GM21360 (cell line): ENCODE measurements around the gene ACSL3.

Experiments
- ATAC-seq: cut with Tn5 transposase; IDR thresholded peaks from one replicate; pipeline ENCODE4 v1.9.1; 2021; ENCODE audit warnings: mild to moderate bottlenecking, moderate library complexity; ENCODE audit not compliant: unreplicated experiment

ACSL3 gene

DNA sequence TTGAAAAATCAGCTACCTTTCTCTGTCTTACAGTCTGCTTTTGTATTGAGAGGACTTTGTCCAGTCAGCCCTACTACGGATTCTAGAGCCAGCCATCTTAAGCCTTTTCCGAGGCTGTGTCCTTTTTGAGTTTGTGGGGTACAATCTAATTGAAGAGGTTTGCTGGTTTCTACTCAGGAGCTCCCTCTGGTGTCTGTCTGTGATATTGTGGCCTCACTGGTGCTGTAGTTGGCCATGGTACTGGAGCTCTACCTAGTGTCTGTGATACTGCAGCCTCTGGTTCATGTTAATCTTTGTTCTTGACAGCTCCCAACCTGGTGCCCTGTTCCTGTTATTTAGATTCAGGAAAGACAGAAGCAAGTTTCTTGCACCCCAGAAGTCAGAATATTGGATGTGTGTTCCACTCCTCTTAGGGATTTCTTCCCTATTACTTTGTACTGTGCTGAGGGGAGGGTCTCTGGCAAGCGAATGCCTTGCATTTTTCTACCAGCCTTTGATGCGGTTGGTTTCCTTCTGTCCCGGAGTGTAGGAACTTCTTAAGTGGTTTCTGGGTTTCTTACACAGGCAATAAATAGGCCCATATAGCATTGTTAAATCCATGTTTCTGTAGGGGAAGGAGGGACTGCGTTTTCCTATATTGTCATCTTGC is 78.5 kb downstream of the ACSL3 start:
- peak; percentile 83 for ATAC-seq

DNA sequence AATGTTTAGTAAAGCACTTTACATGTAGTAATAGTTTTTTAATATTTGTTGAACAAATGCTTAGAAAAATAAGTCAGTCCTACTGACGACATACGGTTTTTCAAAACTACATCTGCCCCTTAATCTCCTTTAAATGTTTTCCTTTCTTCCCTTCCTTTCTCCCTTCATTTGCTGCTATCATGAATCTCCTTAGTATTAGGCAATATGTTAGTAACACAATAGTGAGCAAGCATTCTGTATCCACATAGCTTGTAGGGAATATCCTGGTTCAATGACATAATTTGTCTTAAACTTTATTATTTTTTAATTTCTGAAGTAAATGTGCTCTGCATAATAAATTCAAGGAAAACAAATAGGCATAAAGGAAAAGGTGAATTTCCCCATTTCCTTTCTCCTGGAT is 79.1 kb downstream of the ACSL3 start:
- no peak for ATAC-seq

DNA sequence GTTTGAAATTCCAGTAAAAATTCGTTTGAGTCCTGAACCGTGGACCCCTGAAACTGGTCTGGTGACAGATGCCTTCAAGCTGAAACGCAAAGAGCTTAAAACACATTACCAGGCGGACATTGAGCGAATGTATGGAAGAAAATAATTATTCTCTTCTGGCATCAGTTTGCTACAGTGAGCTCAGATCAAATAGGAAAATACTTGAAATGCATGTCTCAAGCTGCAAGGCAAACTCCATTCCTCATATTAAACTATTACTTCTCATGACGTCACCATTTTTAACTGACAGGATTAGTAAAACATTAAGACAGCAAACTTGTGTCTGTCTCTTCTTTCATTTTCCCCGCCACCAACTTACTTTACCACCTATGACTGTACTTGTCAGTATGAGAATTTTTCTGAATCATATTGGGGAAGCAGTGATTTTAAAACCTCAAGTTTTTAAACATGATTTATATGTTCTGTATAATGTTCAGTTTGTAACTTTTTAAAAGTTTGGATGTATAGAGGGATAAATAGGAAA is 80.7 kb downstream of the ACSL3 start:
- ATAC-seq, result no peak

DNA sequence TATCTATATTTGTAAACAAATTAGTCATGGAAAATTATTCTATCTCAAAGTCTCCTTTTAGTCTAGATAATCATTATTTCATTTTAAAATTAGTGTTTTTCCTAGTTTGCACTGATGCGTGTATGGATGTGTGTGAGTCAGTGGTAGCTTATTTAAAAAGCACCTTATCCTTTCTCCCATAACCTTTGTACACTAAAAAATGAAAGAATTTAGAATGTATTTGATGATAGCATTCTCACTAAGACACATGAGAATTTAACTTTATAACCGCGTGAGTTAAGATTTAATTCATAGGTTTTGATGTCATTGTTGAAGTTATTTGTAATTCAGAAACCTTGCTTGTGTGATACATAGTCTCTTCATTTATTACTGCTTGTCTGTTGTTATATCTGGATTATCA is 81.7 kb downstream of the ACSL3 start:
- no peak for ATAC-seq

DNA sequence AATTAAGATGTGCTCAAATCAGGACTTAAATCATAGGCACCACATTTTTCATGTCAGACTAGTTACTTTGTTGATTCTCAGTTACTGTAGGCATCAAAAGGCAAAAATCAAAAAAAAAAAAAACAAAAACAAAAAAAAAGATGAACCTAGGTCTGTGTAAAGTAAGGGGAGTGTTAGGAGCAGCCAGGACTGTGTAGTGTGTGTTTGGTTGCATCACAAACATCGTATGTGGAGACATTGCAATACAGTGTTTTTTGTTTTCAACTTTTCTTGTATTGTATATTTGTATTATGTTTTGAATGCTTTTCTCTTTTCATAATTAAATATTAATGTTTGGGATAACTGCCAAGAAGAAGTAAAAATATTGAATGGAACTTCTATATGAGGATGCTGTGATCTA is 82.1 kb downstream of the ACSL3 start:
- no peak for ATAC-seq

DNA sequence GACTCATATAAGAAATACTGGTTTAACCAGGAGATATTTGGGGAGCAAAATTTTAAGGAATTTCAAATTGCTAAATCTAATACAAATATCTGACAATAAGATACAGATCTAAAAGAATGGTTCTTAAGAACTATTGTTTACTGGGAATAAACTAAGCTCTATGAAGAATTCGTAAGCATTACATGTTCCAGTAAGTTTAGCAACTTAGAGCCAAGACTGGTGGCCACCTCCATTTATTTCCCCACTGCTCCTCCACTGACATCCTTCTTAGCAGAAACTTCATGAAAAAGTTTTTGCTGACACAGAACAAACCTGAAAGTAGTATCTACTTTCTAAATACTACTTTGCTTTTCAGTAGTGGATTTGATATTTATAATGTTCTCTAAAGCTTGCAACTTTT is 83.0 kb downstream of the ACSL3 start:
- peak; percentile 79 for ATAC-seq

DNA sequence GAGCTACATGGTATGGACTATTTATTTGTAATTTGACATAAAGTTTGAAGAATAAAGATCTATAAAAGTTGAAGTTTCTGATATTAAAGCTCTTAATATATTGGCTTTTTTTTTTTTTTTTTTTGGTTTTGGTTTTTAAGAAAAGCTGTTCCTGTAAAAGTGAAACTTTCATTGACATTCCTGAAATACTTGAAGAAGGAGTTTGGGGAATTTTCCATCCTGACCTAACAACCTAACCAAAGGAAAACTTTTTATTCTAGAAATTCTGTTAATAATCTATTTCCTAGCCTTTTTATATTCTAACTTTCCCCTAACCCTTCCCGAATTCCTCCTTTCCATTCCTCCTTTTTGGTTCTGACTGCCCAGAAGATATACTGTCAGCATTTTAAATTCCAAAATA is 83.7 kb downstream of the ACSL3 start:
- ATAC-seq, result no peak

DNA sequence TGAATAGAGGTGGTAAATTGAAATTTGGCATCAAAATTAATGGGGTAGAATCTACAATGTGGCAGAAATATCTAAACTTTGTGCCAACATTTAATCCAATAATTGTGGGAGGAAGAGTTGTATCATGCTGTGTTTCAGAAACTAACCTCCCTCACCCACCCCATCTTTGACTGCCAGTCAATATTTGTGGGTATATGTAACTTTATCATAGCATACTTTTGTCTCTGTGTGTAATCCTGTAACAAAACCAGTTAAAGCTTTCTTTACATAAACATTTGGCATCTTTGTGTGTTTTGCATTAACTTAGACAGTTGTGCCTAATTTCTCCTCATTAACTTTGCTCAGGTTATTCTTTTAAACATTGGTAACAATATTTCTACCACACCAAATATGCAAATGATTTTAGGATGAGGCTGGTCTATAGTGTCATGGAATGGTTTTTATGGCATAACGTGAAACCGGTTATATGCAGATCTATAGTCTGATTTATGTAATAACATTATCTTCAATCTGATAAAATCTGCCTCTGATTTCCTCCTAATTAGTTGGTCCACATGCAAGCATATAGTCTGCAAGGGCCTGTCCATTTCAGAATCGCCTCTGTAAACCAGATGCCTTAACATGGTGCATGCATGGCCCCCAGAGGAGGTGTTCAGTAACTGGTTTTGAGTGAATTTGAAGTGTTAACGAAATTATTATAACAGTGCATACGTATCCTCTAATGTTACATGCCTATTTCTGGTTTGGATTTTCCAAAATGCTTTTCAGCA is 84.3 kb downstream of the ACSL3 start:
- ATAC-seq, result no peak

DNA sequence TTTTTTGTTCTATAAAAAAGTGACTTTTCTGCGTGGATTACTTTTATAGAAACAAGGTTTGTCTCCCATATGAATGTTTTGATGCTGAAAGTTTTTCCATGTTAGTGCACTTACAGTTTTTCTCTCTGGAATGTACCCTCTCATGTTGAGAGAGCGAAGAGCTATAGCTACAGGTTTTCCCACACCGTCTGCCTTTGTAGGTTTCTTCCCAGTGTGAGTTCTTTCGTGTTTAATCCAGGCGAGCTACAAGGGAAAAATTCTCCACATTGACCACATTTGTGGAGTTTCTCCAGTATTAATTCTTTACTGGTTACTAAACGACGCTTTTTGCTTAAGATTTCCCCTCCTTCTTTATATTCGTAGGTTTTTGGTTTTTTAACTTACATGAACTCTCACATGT is 85.1 kb downstream of the ACSL3 start:
- ATAC-seq, result no peak

DNA sequence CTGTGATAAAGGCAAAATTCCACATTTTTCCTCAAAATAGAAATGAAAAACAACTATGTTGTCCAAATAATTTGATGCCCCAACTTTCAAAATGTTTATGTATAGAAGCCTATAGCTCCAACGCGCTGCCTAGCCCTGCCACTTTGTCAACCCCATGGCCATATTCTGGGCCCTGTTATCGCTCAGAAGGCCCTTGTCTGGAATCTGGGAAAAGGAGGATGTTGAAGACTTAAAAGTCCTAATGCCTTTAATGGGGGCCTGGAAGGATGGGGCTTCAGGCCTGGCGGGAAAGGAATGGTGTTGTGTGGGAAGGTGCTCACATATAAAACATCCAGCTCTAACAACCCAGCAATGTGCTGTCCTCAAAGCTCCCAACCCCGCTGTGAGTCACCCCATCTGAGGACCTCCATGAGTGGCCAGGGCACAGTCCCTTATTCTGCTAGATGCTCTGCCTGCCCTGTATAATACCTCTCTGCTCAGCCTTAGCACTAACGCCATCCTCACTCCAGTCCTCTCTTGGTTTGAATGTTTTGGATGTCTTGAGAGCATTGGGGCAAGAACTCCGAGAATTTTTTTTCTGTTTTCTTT is 86.0 kb downstream of the ACSL3 start:
- no peak for ATAC-seq

DNA sequence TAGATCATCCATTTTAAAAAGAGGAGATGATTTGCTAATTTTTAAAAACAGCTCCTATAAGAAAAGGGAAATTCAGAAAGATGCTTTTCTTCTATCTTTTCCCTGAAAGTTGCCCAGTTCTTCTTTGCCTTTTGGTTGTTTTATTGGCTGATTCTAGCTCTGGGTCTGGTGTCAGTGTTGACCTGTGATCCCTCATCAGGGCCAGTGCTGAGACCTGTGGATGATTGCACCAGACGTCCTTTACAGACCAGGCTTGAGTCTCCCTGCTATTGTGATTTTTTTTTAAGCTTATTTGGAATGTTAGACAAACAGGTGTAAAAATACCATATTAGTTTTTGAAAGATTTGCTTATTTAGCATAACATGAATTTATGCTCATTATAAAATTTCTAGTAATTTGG is 88.2 kb downstream of the ACSL3 start:
- no peak for ATAC-seq

DNA sequence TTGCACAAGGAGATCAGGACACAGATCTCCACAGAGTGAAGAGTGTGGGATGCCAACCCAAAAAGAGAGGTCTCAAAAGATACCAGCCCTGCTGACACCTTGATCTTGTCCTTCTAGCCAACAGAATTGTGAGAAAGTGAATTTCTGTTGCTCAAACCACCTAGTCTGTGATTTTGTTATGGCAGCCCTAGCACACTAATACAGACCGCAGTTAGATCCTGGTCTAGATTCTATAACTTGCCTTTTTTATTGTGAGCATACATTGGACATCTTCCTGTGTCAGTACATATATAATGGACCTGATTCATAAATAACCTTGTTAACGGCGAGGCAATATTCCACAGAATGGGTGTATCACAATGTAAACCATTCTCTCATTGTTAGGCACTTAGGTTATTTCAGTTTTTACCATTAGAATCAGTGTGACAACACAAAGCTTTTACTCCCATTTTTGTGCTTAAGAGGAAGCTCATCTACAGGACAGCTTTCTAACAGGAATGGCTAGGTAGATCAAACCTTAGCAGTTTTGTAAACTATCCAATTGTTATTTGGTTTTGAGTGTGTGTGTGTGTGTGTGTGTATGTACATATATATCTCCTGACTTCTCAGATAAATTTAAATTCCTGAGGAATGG is 89.0 kb downstream of the ACSL3 start:
- no peak for ATAC-seq

DNA sequence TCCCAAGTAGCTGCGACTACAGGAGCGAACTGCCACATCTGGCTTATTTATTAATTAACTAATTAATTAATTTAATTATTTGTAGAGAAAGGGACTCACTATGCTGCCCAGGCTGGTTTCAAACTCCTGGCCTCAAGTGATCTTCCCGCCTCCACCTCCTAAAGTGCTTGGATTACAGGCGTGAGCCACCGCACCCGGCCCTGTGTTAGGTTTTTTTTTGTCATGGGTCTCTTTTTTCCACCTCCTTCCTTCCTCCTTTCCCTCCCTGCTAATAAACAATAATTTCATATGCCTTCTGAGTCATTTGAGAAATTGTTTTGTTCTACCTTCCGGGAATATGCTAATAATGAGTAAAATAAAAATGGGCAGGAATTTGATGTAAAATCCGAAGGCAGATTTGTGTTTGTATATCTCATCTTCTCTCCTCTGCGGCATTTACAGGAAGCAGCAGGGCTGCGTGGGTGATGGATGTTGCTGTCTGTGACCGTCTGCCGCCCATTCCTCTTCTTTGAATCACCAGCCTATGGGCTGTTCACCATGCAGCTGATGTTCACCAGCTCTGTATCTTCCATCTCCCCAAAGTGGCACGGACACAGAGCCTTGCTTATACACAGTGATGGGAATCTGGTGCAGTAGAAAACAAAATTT is 89.9 kb downstream of the ACSL3 start:
- no peak for ATAC-seq

DNA sequence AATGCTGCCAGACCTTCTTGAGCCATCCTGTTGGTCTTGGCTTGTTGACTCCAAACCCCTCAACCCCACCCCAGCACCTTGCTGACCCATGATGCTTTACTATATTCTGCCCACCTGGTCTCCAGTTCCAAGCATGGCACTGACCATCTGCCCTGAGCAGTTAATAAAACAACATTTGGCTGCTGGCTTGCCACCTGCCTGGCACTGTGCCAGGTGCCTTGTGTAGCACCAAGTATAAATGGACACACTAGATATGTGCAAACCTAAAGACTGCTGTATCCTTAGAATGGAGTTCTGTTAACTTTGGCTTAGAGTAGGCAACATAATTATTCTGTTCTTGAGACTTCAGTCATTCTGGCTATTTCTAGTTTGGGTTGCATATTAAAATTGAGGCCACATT is 91.4 kb downstream of the ACSL3 start:
- no peak for ATAC-seq

DNA sequence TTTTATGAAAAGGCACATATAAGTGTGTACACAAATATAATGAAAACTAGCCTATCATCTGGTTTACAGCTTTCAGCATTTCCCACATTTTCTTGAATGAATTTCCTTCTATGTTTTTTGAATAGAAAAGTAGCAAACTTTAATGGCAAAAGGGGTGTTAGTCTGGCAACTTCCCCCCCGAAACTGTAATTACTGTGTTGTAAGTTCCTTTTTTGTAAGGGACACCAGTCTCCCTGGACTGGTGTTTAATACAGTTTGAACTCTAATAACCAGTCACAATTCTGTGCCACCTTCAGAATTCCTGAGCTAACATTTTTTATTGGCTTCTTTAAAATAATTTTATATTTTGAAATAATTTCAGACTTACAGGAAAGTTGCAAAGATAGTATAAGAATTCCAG is 94.2 kb downstream of the ACSL3 start:
- ATAC-seq, result no peak

DNA sequence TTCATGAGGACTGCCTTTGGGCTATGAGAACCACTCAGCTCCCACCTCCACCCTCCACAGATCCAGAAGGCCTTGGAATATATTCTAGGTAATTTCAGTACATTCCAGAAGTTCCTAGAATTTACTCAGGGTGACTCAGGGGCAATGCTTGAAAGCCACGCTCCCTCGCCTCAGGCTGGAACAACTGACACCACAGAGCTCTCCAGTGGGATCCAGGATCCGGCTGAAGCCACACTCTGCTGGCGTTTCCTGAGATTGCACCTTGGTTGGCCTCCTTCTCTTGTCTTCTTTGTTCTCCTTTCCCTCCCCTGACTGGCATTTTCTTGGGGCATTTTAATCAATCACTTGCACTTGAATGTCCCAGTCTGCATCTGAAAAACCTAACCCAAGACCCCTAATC is 98.5 kb downstream of the ACSL3 start:
- no peak for ATAC-seq

DNA sequence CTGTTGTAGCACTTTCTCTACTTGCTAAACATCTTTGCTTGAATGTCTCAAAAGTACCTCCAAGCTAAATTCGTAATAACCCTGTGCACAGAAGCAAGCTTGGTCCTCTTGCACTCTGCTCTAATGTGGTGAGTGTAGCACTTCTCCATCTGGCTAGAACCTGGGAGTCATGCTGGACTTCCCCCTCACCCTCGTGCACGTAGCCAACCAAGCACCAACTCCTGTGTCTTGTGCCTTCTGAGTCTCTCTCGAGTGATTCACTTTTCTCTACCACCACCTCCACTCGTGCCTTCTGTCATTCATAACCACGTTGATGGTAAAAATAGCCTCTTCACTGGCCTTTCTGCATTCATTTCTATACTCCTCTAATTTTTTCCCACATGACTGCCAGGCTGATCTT is 99.3 kb downstream of the ACSL3 start:
- peak; percentile 97 for ATAC-seq

DNA sequence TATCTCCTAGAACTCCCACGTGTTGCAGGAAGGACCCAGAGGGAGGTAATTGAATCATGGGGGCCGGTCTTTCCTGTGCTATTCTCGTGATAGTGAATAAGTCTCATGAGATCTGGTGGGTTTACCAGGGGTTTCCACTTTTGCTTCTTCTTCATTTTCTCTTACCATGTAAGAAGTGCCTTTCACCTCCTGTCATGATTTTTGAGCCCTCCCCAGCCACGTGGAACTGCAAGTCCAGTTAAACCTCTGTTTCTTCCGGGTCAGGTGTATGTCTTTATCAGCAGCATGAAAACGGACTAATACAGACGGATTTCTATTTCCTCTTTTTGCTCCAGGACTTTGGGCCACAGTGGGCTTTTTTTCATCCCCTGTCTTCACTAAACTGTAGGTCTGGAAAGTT is 102.8 kb downstream of the ACSL3 start:
- ATAC-seq, result no peak

DNA sequence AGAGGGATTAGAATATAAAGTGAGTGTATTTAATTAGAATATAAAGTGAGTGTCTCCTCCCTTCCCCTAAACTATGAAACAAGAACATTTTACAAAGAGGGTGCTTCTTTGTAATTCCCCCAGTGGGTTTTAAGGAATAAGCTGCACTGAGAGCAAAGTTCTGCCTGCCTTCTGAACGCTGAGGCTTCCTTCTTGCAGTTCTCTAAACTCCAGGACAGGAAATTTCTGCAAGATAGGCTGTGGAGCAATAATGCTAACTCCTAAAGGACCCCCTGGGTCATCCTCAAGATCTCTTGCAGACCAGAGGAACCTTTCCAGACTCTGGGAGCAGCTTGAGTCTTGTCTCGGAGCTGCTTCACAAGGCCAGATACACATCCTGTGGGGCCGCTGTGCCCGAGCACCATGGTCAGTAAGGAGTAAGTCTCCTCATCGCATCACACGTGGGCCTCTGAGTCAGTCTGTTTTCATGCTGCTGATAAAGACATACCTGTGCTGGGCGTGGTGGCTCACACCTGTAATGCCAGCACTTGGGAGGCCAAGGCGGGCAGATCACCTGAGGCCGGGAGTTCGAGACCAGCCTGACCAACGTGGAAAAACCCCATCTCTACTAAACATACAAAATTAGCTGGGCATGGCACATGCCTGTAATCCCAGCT is 103.7 kb downstream of the ACSL3 start:
- ATAC-seq, result no peak

DNA sequence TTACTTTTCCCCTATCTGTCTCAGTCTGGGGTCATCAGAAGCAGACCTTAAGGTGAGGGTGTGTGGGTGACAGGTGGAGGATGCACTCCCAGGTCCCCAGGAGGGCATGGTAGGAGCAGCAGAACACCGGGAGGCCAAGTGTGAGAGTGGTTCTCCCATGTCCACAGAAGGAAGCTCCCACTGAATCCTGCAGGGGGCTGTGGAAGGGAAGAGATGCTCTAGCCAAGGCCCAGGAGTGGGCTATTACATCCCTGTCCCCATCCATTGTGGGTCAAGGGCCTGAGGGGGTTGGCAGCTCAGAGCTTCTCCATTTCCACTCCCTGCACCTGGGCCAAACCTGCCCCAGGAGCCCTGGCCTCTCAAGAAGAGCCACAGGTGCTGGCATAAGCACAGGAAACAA is 104.7 kb downstream of the ACSL3 start:
- no peak for ATAC-seq
